K562 (cell line): Measurements from ENCODE around the gene EN1. TPM values are rescaled to one million over a fixed set of nuclear protein-coding genes. Genes with fewer than 3 reads are reported as not detected.

Source experiments
- ATAC-seq: fragments of 200-7000 bp; cut with Tn5 transposase; 3 replicates; pipeline ENCODE4 v1.9.1; 2020; ENCODE audit warnings: moderate library complexity
- BruUV-seq: library from RNA; stranded (reverse); fragments of 400-500 nt; replicated peaks from 2 replicates; lab custom pipeline; 2021; lab: Mats Ljungman, UMichigan
- CTCF ChIA-PET: fragments of 300-600 bp; formaldehyde crosslinking; extraction: SDS; loops from one replicate; lab custom pipeline; 2021; ENCODE audit warnings: low intra/inter-chr PET ratio; lab: Yijun Ruan, JAX
- POLR2A ChIA-PET: fragments of 300-600, 350-650 bp; sonication (Branson Sonifier 250); formaldehyde crosslinking; extraction: SDS; loops from one replicate; lab custom pipeline; 2021; ENCODE audit warnings: antibody characterized with exemption, inconsistent platforms; lab: Yijun Ruan, JAX
- DNase-seq, 4 experiments: peaks; one replicate each; pipeline versions ENCODE4 v3.0.0 to v3.0.0-alpha.2; 2011 to 2018; ENCODE audit warnings: low spot score in 3 of 4, mixed read lengths in 3 of 4; ENCODE audit errors: extremely low read depth in 1 of 4
- FAIRE-seq: peaks from 2 replicates; lab custom pipeline; 2011; peaks lifted over from hg19 to GRCh38; lab: Jason Lieb, UNC
- H2AFZ ChIP-seq: 2 replicates; pipeline ENCODE4 v1.6.0; 2011; ENCODE audit warnings: low read depth, low read length, control low read depth, inconsistent platforms
- H3K27ac ChIP-seq: fragments of 200-600 bp; 3 replicates; pipeline ENCODE4 v1.8.0; 2011; ENCODE audit warnings: low read depth, mild to moderate bottlenecking, control low read depth, inconsistent platforms, low read length, moderate library complexity, mixed read lengths; ENCODE audit errors: extremely low read depth
- H3K27me3 ChIP-seq, 2 experiments: fragments of 300-600 bp in 1 of 2; 2 replicates in 1 of 2; 3 replicates in 1 of 2; pipeline versions ENCODE4 v1.6.0 to v1.8.0; 2011; ENCODE audit warnings: inconsistent platforms in 2 of 2, low read length in 2 of 2, mild to moderate bottlenecking in 1 of 2, mixed read lengths in 1 of 2, moderate library complexity in 1 of 2; ENCODE audit not compliant: control insufficient read depth in 2 of 2, insufficient read depth in 2 of 2
- H3K36me3 ChIP-seq: fragments of 300-600 bp; 3 replicates; pipeline ENCODE4 v1.8.0; 2011; ENCODE audit warnings: mild to moderate bottlenecking, low read length, inconsistent platforms; ENCODE audit not compliant: control insufficient read depth, insufficient read depth
- H3K4me1 ChIP-seq, 2 experiments: fragments of 200-600 bp in 1 of 2; replicated peaks in 1 of 2; 2 replicates in 1 of 2; 3 replicates in 1 of 2; pipeline versions ENCODE4 v1.5.1 to v1.8.0; 2011; ENCODE audit warnings: inconsistent platforms in 2 of 2, low read length in 2 of 2, mild to moderate bottlenecking in 1 of 2, mixed read lengths in 1 of 2, moderate library complexity in 1 of 2; ENCODE audit not compliant: control insufficient read depth in 2 of 2, insufficient read depth in 2 of 2
- H3K4me2 ChIP-seq: 2 replicates; pipeline ENCODE4 v1.6.1; 2011; ENCODE audit warnings: low read length, control low read depth, inconsistent platforms, mixed read lengths; ENCODE audit not compliant: insufficient read depth
- H3K4me3 ChIP-seq: fragments of 200-600 bp; sonication (generic), shearing (Covaris generic); 2 replicates; pipeline ENCODE4 v1.5.1; 2016; ENCODE audit warnings: control low read depth, inconsistent platforms
- H3K79me2 ChIP-seq: fragments of 200-600 bp; 3 replicates; pipeline ENCODE4 v1.8.0; 2011; ENCODE audit warnings: low read length, inconsistent platforms; ENCODE audit not compliant: control insufficient read depth, insufficient read depth
- H3K9ac ChIP-seq, 2 experiments: 2 replicates each; pipeline versions ENCODE4 v1.6.0 to v1.6.1; 2011; ENCODE audit warnings: low read depth in 2 of 2, low read length in 2 of 2, control low read depth in 1 of 2, inconsistent platforms in 1 of 2, mild to moderate bottlenecking in 1 of 2, mixed read lengths in 1 of 2; ENCODE audit not compliant: insufficient read depth in 1 of 2
- H3K9me1 ChIP-seq: one replicate; pipeline ENCODE4 v1.6.0; 2011; ENCODE audit warnings: inconsistent platforms, mild to moderate bottlenecking, low read length, moderate library complexity; ENCODE audit not compliant: control insufficient read depth, insufficient read depth
- H3K9me3 ChIP-seq: replicated peaks from 2 replicates; pipeline ENCODE4 v1.5.1; 2011; ENCODE audit warnings: low read depth, low read length, inconsistent platforms; ENCODE audit not compliant: control insufficient read depth, insufficient read depth
- H4K20me1 ChIP-seq: replicated peaks from 2 replicates; pipeline ENCODE4 v1.6.1; 2011; ENCODE audit warnings: low read length, inconsistent platforms, mixed read lengths; ENCODE audit not compliant: control insufficient read depth, insufficient read depth
- ATF1 ChIP-seq, 2 experiments: fragments of 450-650 bp in 1 of 2; IDR thresholded peaks; 2 replicates each; pipeline ENCODE4 v1.6.1; 2016; ENCODE audit warnings: missing compliant biosample characterization in 1 of 2, missing genetic modification characterization in 1 of 2
- RBM25 ChIP-seq: fragments of 200-400 bp; formaldehyde crosslinking; IDR thresholded peaks from 2 replicates; pipeline ENCODE4 v1.6.1; 2018; ENCODE audit warnings: low read length, low read depth, moderate library complexity; ENCODE audit not compliant: severe bottlenecking
- SIN3A ChIP-seq, 2 experiments: fragments of 150-350 bp in 1 of 2; IDR thresholded peaks; 2 replicates each; pipeline ENCODE4 v1.6.1; 2011 to 2016; ENCODE audit warnings: borderline replicate concordance in 2 of 2, low read depth in 2 of 2, low read length in 2 of 2, mild to moderate bottlenecking in 2 of 2, moderate library complexity in 2 of 2; ENCODE audit not compliant: control insufficient read depth in 1 of 2
- WGBS: fragments of 100-300 bp; shearing (Covaris generic); methylation state at CpG from one replicate; pipeline ENCODE4 v1.1.6; 2016; ENCODE audit warnings: low coverage, mixed read lengths; ENCODE audit not compliant: insufficient coverage; ENCODE audit errors: missing lambda C conversion rate; 5-methylcytosine and 5-hydroxymethylcytosine counted together
- in situ Hi-C: fragments of 300-500 bp; cut with MboI; formaldehyde crosslinking; loops from 4 replicates; pipeline ENCODE4 v1.15.0; 2018; ENCODE audit warnings: inconsistent platforms, mixed read lengths
- intact Hi-C: fragments of 100-400 bp; cut with micrococcal nuclease; formaldehyde crosslinking; loops from 2 replicates; pipeline ENCODE4 v1.14.2; 2022
- polyA plus RNA-seq, 8 experiments: library from polyadenylated mRNA; depleted of rRNA in 4 of 8; stranded (reverse) in 5 of 8; unstranded in 3 of 8; fragments of >200 nt; fragmentation: Nextera tagmentation in 2 of 8; fragmentation: Illumina TruSeq in 1 of 8; extraction: Ambion mirVana in 2 of 8; extraction: Trizol in 1 of 8; gene quantifications; 2 replicates each; pipeline versions ENCODE4 v1.2.1 to v1.2.3, GENCODE V29; 2011 to 2014; ENCODE audit warnings: inconsistent platforms in 1 of 8, missing spikeins in 1 of 8
- total RNA-seq, 7 experiments: library from RNA; depleted of rRNA in 6 of 7; stranded (reverse); fragments of >200 nt in 6 of 7; fragmentation: Illumina TruSeq in 2 of 7; extraction: Trizol in 2 of 7; gene quantifications; 2 replicates each; pipeline versions ENCODE4 v1.2.1 to v1.2.3, GENCODE V29; 2011 to 2021; ENCODE audit warnings: low replicate concordance in 1 of 7
- TF ChIP-seq, protein P1 (sequence below), 2 experiments: IDR thresholded peaks; 2 replicates each; pipeline ENCODE4 v1.6.1; 2012; ENCODE audit warnings: improper control_type of control experiment in 2 of 2, low read depth in 2 of 2, low read length in 2 of 2, borderline replicate concordance in 1 of 2

The EN1 gene
- total and polyA plus RNA-seq, 9 of the 15 experiments (the other 6 are each of a cell fraction or from before 2014, with no cell fraction given), result 0.06 to 2.0 (median 0.51) TPM

GRCh38 chr2:118807668-118808428, 39.6 kb downstream of the EN1 start:
- H3K9me1 ChIP-seq, result no peaks in the 10 kb centered on the region
- no peaks in the 10 kb centered on the region for H3K27me3 ChIP-seq
- no peak overlapping the region for H3K4me3 ChIP-seq
- TF ChIP-seq ATF1 (CRISPR knock-in tag; IDR thresholded peaks at IDR 0.05) (no peak), ATF1 (tag; IDR thresholded peaks at IDR 0.05) (no peak), SIN3A (IDR thresholded peaks at IDR 0.05; ENCODE audit: borderline replicate concordance in 2 of 2, control insufficient read depth in 1 of 2, low read depth in 2 of 2, low read length in 2 of 2) (no peak), RBM25 (no peak)
- TF ChIP-seq, protein P1, sequence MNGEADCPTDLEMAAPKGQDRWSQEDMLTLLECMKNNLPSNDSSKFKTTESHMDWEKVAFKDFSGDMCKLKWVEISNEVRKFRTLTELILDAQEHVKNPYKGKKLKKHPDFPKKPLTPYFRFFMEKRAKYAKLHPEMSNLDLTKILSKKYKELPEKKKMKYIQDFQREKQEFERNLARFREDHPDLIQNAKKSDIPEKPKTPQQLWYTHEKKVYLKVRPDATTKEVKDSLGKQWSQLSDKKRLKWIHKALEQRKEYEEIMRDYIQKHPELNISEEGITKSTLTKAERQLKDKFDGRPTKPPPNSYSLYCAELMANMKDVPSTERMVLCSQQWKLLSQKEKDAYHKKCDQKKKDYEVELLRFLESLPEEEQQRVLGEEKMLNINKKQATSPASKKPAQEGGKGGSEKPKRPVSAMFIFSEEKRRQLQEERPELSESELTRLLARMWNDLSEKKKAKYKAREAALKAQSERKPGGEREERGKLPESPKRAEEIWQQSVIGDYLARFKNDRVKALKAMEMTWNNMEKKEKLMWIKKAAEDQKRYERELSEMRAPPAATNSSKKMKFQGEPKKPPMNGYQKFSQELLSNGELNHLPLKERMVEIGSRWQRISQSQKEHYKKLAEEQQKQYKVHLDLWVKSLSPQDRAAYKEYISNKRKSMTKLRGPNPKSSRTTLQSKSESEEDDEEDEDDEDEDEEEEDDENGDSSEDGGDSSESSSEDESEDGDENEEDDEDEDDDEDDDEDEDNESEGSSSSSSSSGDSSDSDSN (IDR thresholded peaks at IDR 0.05; ENCODE audit: borderline replicate concordance in 1 of 2, low read depth in 2 of 2, low read length in 2 of 2), result no peak
- H3K4me1 ChIP-seq, result peaks cover 20 to 35% of the 10 kb centered on the region in 2 experiments
- ChIA-PET CTCF (no interaction called here), POLR2A (interaction anchor here (0.6 to 0.7 kb wide), 2 partner anchors 95 to 360 kb away, joined by 3 to 8 read pairs; no protein-coding TSS in a partner anchor)
- ATAC-seq, result no peak
- no TSS peak for BruUV-seq
- H3K9ac ChIP-seq, result no peak overlapping the region; a peak in 1 of 4 replicates
- WGBS, result 88% methylated on average over 9 of the region's 13 CpGs
- H3K79me2 ChIP-seq, result no peaks in the 10 kb centered on the region
- H3K27ac ChIP-seq, result peak overlapping the region; percentile 85; the same call in 1 of the 3 replicates
- in situ Hi-C loops, result no loop called here
- DNase-seq, result no peak
- H4K20me1 ChIP-seq, result no peaks in the 10 kb centered on the region
- intact Hi-C loops, result no loop called here
- no peaks in the 10 kb centered on the region for H3K9me3 ChIP-seq
- H2AFZ ChIP-seq, result peak overlapping the region; percentile 98
- no peak overlapping the region for H3K4me2 ChIP-seq
- no peaks in the 10 kb centered on the region for H3K36me3 ChIP-seq
- FAIRE-seq, result no peak
